Neural progenitor cell (in vitro differentiated cells): ENCODE results near the gene SEMA7A. TPM values are rescaled to one million over a fixed set of nuclear protein-coding genes. Genes with fewer than 3 reads are reported as not detected.

Experiments
- DNase-seq: peaks from one replicate; pipeline ENCODE4 v3.0.0-alpha.2; 2016; ENCODE audit warnings: low spot score
- H2AFZ ChIP-seq: fragments of 200-600 bp; sonication (generic); replicated peaks from 2 replicates; pipeline ENCODE4 v1.6.1; 2016; ENCODE audit warnings: antibody characterized with exemption
- H3F3A ChIP-seq: fragments of 200-600 bp; sonication (generic); 2 replicates; pipeline ENCODE4 v1.6.1; 2016; ENCODE audit warnings: antibody characterized with exemption, low read depth
- H3K27ac ChIP-seq: fragments of 200-600 bp; sonication (generic); 2 replicates; pipeline ENCODE4 v1.5.1; 2016; ENCODE audit warnings: mild to moderate bottlenecking
- H3K27me3 ChIP-seq: fragments of 200-600 bp; sonication (generic); 2 replicates; pipeline ENCODE4 v1.6.1; 2016; ENCODE audit warnings: mild to moderate bottlenecking, moderate library complexity
- H3K36me3 ChIP-seq: fragments of 200-600 bp; sonication (generic); 2 replicates; pipeline ENCODE4 v1.5.1; 2016
- H3K4me1 ChIP-seq: fragments of 200-600 bp; sonication (generic); 2 replicates; pipeline ENCODE4 v1.6.1; 2016; ENCODE audit warnings: mixed run types
- H3K4me2 ChIP-seq: fragments of 200-600 bp; sonication (generic); 2 replicates; pipeline ENCODE4 v1.6.1; 2016
- H3K4me3 ChIP-seq: fragments of 200-600 bp; sonication (generic); 2 replicates; pipeline ENCODE4 v1.5.1; 2016
- H3K79me2 ChIP-seq: fragments of 200-600 bp; sonication (generic); 2 replicates; pipeline ENCODE4 v1.6.1; 2016; ENCODE audit warnings: low read depth
- H3K9ac ChIP-seq: fragments of 200-600 bp; sonication (generic); 2 replicates; pipeline ENCODE4 v1.6.1; 2016
- H3K9me3 ChIP-seq: fragments of 200-600 bp; sonication (generic); 2 replicates; pipeline ENCODE4 v1.5.1; 2016; ENCODE audit warnings: low read depth
- H4K20me1 ChIP-seq: fragments of 200-600 bp; sonication (generic); 2 replicates; pipeline ENCODE4 v1.6.1; 2016; ENCODE audit warnings: low read depth
- H3K27ac Mint-ChIP-seq: 3 replicates; pipeline ENCODE4 v1.8.0; 2021; ENCODE audit warnings: mixed read lengths
- H3K27me3 Mint-ChIP-seq: 2 replicates; pipeline ENCODE4 v1.8.0; 2022; ENCODE audit warnings: low read depth, mild to moderate bottlenecking, inconsistent platforms, moderate library complexity, mixed read lengths; ENCODE audit not compliant: insufficient read depth
- H3K36me3 Mint-ChIP-seq: 3 replicates; pipeline ENCODE4 v1.8.0; 2021; ENCODE audit warnings: mixed read lengths
- H3K4me1 Mint-ChIP-seq: 3 replicates; pipeline ENCODE4 v1.8.0; 2021; ENCODE audit warnings: mixed read lengths
- H3K4me3 Mint-ChIP-seq: 3 replicates; pipeline ENCODE4 v1.8.0; 2021; ENCODE audit warnings: mild to moderate bottlenecking, moderate library complexity, mixed read lengths
- H3K9me3 Mint-ChIP-seq: 3 replicates; pipeline ENCODE4 v1.8.0; 2020; ENCODE audit warnings: mixed read lengths
- EZH2 ChIP-seq: fragments of 200-600 bp; sonication (generic); IDR thresholded peaks from 2 replicates; pipeline ENCODE4 v1.6.1; 2017; ENCODE audit warnings: antibody characterized with exemption, mild to moderate bottlenecking, moderate library complexity
- EZH2phosphoT487 ChIP-seq: fragments of 200-600 bp; sonication (generic); IDR thresholded peaks from 2 replicates; pipeline ENCODE4 v1.6.1; 2017; ENCODE audit warnings: antibody characterized with exemption
- total RNA-seq: library from RNA; depleted of rRNA; stranded (reverse); fragments of >200 nt; gene quantifications from 2 replicates; pipeline ENCODE4 v1.2.3, GENCODE V29; 2015; ENCODE audit warnings: low replicate concordance
- TF ChIP-seq, protein P1 (sequence below): fragments of 200-600 bp; sonication (generic); IDR thresholded peaks from 2 replicates; pipeline ENCODE4 v1.5.1; 2017; ENCODE audit warnings: antibody characterized with exemption, mild to moderate bottlenecking

The SEMA7A gene
- total RNA-seq, 1 donor from 2014 or later: 3.5 TPM

DNA sequence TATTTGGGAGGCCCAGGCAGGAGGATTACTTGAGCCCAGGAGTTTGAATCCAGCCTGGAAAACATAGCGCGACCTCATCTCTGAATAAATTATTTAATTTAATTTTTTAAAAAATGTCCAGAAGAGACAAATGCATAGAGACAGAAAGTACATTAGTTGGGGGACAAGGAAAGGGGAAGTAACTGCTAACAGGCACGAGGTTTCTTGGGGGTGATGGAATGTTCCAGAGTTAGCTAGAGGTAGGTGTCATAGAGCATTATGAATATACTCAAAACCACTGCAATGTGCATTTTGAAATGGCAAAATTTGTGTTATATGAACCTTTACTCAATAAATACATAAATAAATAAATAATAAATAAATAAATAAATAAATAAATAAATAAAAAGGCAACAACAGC, 34.7 kb downstream of the SEMA7A start:
- Histone ChIP-seq H3F3A (no peaks in the 10 kb centered on the region), H3K9ac (no peak overlapping the region), H2AFZ (no peak overlapping the region), H3K9me3 (no peaks in the 10 kb centered on the region), H3K27me3 (no peaks in the 10 kb centered on the region), H3K36me3 (no peaks in the 10 kb centered on the region), H4K20me1 (no peaks in the 10 kb centered on the region), H3K27ac (no peak overlapping the region), H3K4me3 (no peak overlapping the region), H3K79me2 (no peaks in the 10 kb centered on the region), H3K4me2 (no peak overlapping the region), H3K4me1 (no peaks in the 10 kb centered on the region)
- Mint-ChIP-seq H3K27me3 (peaks cover 22% of the 10 kb centered on the region), H3K27ac (no peak overlapping the region), H3K36me3 (no peaks in the 10 kb centered on the region), H3K9me3 (no peaks in the 10 kb centered on the region), H3K4me1 (peaks cover 16% of the 10 kb centered on the region), H3K4me3 (no peak overlapping the region)
- TF ChIP-seq EZH2 (no peak), EZH2phosphoT487 (no peak)
- TF ChIP-seq, protein P1, sequence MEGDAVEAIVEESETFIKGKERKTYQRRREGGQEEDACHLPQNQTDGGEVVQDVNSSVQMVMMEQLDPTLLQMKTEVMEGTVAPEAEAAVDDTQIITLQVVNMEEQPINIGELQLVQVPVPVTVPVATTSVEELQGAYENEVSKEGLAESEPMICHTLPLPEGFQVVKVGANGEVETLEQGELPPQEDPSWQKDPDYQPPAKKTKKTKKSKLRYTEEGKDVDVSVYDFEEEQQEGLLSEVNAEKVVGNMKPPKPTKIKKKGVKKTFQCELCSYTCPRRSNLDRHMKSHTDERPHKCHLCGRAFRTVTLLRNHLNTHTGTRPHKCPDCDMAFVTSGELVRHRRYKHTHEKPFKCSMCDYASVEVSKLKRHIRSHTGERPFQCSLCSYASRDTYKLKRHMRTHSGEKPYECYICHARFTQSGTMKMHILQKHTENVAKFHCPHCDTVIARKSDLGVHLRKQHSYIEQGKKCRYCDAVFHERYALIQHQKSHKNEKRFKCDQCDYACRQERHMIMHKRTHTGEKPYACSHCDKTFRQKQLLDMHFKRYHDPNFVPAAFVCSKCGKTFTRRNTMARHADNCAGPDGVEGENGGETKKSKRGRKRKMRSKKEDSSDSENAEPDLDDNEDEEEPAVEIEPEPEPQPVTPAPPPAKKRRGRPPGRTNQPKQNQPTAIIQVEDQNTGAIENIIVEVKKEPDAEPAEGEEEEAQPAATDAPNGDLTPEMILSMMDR: no peak
- DNase-seq: no peak

DNA sequence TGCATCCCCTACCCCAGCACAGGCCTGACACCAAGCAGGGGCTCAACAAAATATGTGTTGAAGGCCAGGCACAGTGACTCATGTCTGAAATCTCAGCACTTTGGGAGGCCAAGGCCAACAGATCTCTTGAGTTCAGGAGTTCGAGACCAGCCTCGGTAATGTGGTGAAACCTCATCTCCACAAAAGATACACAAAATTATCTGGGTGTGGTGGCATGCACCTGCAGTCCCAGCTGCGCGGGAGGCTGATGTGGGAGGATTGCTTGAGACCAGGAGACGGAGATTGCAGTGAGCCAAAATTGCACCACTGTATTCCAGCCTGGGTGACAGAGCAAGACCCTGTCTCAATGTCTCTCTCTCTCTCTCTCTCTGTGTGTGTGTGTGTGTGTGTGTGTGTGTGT, 35.6 kb downstream of the SEMA7A start:
- H3K27ac Mint-ChIP-seq: no peak overlapping the region
- H3K36me3 ChIP-seq: no peaks in the 10 kb centered on the region
- no peaks in the 10 kb centered on the region for H3K4me1 ChIP-seq
- peaks cover 19% of the 10 kb centered on the region for H3K27me3 Mint-ChIP-seq
- H3K36me3 Mint-ChIP-seq: no peaks in the 10 kb centered on the region
- no peak for DNase-seq
- peak overlapping the region; percentile 12 for H3K4me3 Mint-ChIP-seq
- H2AFZ ChIP-seq: no peak overlapping the region
- H3K4me2 ChIP-seq: no peak overlapping the region
- no peaks in the 10 kb centered on the region for H3K9me3 Mint-ChIP-seq
- no peaks in the 10 kb centered on the region for H3K9me3 ChIP-seq
- H3K9ac ChIP-seq: no peak overlapping the region
- H3K79me2 ChIP-seq: no peaks in the 10 kb centered on the region
- H4K20me1 ChIP-seq: no peaks in the 10 kb centered on the region
- H3K4me1 Mint-ChIP-seq: peaks cover 10% of the 10 kb centered on the region
- no peak overlapping the region for H3K27ac ChIP-seq
- no peaks in the 10 kb centered on the region for H3K27me3 ChIP-seq
- TF ChIP-seq EZH2phosphoT487: no peak
- TF ChIP-seq, protein P1: no peak
- TF ChIP-seq EZH2: no peak
- H3F3A ChIP-seq: no peaks in the 10 kb centered on the region
- H3K4me3 ChIP-seq: no peak overlapping the region

DNA sequence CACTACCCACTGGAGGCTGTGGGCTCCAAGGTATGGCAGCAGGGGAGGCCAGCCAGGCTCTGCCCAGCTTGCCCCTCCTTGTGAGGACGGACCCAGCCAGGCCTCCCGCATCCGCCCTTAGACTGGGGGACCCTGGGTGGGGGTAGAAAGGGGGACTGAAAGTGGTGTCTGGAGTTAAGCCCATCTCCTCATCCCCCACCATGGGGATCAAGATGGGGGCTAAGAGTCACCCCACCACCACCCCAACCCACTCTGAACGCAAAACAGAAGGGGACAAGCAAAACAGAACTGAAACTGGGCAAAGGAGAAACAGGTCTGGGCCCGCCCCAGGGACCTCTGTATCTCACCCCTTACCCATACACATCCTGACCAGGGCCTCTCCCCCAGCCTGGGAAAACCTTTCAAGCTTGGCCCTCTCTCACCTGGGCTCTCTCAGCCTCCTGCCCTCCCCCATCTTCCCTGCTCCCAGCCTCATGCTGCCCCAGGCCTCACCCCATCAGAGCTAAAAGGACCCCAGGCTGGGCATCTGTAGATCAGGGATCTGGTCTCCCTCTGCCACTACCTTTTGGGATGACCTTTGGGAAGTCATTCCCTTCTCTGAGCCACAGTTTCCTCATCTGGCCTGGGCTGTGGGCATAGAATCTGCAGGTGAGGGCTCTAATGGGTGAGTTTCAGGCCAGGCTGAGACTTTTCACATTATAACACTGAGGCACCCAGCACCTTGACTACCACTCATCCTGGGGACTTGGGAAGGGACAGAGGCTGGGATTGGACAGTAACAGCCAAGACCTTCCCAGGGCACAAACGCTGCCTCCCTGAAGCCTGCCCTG, 36.3 kb downstream of the SEMA7A start:
- no peaks in the 10 kb centered on the region for H3F3A ChIP-seq
- no peak overlapping the region for H3K9ac ChIP-seq
- no peaks in the 10 kb centered on the region for H4K20me1 ChIP-seq
- no peaks in the 10 kb centered on the region for H3K36me3 Mint-ChIP-seq
- H3K79me2 ChIP-seq: no peaks in the 10 kb centered on the region
- H3K36me3 ChIP-seq: no peaks in the 10 kb centered on the region
- no peaks in the 10 kb centered on the region for H3K27me3 ChIP-seq
- no peaks in the 10 kb centered on the region for H3K4me1 ChIP-seq
- H3K4me3 Mint-ChIP-seq: no peak overlapping the region
- H3K4me3 ChIP-seq: no peak overlapping the region
- H3K4me1 Mint-ChIP-seq: peaks cover 15% of the 10 kb centered on the region
- no peaks in the 10 kb centered on the region for H3K9me3 ChIP-seq
- H3K27ac Mint-ChIP-seq: peak overlapping the region; percentile 29
- no peak overlapping the region for H3K4me2 ChIP-seq
- no peak overlapping the region for H2AFZ ChIP-seq
- no peak for DNase-seq
- no peaks in the 10 kb centered on the region for H3K9me3 Mint-ChIP-seq
- H3K27me3 Mint-ChIP-seq: peaks cover 19% of the 10 kb centered on the region
- no peak overlapping the region for H3K27ac ChIP-seq
- TF ChIP-seq, protein P1: no peak
